ENCODE results near the gene PDIA2.
"Not testable (repeated sequence)": the region's sequence is repeated elsewhere in the genome, so short reads cannot be mapped to it uniquely, and the experiment has no call there.

Gene PDIA2, protein sequence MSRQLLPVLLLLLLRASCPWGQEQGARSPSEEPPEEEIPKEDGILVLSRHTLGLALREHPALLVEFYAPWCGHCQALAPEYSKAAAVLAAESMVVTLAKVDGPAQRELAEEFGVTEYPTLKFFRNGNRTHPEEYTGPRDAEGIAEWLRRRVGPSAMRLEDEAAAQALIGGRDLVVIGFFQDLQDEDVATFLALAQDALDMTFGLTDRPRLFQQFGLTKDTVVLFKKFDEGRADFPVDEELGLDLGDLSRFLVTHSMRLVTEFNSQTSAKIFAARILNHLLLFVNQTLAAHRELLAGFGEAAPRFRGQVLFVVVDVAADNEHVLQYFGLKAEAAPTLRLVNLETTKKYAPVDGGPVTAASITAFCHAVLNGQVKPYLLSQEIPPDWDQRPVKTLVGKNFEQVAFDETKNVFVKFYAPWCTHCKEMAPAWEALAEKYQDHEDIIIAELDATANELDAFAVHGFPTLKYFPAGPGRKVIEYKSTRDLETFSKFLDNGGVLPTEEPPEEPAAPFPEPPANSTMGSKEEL

DNA sequence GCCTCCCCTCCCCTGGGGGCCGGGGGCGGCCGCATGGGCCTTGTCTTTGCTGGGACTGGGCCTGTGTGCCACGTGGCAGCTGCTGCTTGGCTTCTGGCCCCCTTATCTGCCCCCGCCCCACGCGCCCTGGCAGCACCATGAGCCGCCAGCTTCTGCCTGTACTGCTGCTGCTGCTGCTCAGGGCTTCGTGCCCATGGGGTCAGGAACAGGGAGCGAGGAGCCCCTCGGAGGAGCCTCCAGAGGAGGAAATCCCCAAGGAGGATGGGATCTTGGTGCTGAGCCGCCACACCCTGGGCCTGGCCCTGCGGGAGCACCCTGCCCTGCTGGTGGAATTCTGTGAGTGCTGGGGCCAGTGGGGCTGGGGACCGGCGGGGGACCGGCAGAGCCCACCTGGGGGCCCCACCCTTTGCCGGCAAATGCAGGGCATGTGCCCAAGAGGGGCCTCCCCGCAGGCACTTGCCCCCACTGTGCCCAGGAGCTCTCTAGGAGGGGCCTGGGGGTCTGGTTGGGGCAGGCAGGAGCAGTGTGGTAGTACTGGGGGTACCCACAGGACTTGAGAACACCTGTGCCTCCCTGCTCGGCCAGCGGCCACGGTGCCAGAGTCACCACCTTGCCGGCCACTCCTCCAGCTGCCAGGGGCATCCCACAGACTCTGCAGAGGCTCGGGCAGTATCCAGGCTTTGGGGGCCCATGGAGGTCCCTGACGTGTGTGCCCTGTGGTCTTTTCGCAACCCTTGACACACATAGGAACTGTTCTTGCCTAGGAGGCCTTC is at the start of gene PDIA2:
Gene PDIA2 (plus strand): TSS at position 132 of the 773 bp plus-strand sequence. CDS start 6 bp downstream, at position 138.
- no peak for DNase-seq

DNA sequence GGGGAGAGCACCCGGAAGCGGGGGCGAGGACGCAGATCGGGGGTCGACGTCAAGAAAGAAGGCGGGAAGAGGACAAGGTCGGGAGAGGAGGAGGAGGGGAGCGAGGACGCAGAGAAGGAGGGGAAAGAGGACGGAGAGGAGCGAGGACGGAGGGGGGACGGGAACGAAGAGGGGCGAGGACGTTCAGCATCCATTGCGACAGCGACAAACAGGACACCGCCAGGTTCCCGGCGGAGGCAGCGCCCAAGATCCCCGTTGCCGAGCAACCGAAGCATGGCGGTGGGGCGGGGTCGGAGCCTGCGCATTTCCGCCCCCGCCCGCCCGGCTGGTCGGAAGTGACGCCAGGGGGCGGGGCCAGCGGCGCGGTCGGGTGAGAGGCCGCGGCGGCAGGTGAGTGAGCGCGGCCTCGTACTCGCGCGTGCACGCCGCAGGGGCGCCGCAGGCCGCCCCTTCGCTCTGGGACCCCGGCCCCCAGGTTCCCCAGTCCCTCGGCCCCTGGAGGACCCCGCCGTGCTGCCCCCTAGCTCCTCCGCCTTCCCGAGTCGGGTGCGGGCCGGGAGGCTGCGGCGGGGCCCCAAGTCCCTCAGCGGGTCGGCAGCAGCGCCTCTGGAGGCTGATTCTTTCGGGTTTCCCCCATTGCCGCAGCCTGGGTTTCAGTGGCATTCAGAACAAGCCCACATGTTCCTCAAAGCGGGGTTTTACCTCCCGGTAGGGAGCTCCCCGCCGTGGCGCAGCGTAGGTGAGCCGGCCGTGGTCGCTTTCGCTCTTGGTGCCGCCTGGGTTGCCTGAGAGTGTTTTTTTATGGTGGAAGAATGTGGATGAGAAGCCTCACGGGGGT is 48.3 kb upstream of the PDIA2 start, which contains the start of gene FAM234A:
Gene FAM234A (plus strand): TSS at position 354 of the 838 bp plus-strand sequence. CDS start 19,593 bp downstream, outside the sequence.
- DNase-seq = peak; percentile 91

DNA sequence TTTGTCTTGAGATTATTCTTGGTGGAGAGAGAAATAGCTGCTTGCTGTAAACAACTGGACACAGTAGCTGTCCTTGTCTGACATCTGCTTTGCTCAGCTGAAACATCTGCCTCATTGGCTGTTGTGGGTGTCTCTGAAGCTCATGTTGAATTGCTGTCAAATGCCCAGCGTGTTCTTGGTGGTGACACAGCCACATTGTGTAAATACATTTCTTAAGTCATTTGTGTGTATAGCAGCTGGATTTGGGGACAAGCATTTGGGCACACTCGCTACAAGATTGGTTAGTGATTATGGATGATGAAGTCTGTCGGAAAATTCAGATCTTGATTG is 43.1 kb upstream of the PDIA2 start:
- DNase-seq = no peak

DNA sequence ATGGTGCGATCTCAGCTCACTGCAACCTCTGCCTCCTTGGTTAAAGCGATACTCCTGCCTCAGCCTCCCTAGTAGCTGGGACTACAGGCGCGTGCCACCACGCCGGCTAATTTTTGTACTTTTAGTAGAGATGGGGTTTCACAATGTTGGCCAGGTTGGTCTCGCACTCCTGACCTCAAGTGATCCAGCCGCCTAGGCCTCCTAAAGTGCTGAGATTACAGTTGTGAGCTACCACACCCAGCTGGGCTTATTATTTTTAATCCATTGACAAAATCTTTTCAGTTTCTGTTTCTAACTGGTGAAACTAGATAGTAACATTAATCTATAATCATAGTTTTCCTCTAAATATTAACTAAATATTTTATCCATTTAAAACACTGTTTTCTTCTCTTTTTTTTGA is 42.4 kb upstream of the PDIA2 start:
- no peak for DNase-seq

DNA sequence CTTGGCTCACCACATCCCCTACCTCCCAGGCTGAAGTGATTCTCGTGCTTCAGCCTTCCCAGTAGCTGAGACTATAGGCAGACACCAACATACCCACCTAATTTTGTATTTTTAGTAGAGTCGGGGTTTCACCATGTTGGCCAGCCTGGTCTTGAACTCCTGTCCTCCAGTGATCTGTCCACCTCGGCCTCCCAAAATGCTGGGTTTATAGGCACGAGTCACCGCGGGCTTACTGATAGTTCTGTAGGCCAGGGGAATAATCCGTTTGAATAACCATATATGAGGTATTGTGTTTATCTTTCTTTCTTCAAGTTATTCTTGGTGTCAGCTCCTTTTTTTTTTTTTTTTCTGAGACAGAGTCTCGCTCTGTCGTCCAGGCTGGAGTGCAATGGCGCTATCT is 40.7 kb upstream of the PDIA2 start:
- DNase-seq = no peak

DNA sequence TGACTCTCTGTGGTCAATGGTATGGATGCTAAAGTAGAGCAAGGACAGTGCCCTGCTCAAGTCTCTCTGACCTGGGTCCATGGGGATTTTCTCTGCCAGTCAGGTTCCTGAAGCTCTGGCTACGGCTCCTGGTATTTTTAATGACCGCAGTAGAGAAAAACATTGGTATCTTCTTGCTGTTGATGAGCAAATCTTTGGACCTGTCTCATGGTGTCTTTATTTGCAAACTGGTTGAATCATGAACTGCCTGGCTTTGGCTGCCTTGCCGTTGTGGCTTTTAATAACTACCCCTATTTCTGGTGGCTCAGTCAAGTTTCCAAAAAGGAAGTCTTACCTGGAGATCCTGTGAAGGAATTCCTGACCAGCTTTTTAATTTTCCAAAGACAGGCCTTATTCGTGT is 39.6 kb upstream of the PDIA2 start:
- DNase-seq = no peak

DNA sequence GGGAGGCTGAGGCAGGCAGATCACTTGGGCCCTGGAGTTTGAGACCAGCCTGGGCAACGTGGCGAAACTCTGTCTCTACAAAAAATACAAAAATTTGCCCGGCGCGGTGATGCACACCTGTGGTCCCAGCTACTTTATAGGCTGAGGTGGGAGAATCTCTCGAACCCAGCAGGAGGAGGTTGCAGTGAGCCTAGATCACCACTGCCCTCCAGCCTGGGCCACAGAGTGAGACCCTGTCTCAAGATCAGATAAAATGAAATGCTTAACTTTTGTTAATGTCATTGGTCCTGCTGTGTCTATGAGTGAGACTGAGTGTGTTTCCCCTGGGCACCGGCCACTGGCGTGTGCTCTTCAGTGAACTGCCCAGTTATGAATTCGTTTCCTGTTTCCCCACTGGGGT is 37.9 kb upstream of the PDIA2 start:
- no peak for DNase-seq

DNA sequence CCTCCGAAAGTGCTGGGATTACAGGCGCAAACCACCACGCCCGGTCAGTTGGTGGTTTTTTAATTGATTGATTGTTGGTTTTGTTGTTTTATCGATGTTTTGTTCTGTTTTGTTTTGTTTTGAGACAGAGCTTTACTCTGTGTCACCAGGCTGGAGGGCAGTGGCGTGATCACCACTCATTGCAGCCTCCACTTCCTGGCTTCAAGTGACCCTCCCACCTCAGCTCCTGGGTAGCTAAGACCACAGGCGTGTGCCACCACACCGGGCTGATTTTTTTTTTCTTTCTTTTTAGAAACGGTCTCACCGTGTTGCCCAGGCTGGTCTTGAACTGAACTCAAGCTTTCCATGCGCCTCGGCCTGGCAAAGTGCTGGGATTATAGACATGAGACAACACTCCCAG is 35.9 kb upstream of the PDIA2 start:
- DNase-seq = no peak

DNA sequence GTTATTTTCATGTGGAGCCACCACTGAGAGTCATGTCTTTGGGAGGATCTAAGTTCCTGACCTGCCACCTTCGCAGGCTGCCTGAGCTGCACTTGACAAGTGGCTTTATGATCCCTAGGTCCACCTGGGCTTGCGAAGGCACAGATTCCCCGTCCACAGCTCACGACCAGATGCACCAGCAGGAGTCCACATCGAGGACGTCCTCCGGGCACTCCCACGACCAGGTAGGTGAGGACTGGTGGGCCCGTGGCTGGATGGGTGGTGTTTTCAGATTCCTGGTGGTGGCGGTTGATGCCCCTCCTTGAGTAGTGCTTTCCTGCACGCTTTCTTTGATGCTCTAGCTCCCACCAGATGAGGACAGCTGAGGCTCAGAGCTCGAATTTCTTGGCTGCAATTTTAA is 33.5 kb upstream of the PDIA2 start:
- no peak for DNase-seq

DNA sequence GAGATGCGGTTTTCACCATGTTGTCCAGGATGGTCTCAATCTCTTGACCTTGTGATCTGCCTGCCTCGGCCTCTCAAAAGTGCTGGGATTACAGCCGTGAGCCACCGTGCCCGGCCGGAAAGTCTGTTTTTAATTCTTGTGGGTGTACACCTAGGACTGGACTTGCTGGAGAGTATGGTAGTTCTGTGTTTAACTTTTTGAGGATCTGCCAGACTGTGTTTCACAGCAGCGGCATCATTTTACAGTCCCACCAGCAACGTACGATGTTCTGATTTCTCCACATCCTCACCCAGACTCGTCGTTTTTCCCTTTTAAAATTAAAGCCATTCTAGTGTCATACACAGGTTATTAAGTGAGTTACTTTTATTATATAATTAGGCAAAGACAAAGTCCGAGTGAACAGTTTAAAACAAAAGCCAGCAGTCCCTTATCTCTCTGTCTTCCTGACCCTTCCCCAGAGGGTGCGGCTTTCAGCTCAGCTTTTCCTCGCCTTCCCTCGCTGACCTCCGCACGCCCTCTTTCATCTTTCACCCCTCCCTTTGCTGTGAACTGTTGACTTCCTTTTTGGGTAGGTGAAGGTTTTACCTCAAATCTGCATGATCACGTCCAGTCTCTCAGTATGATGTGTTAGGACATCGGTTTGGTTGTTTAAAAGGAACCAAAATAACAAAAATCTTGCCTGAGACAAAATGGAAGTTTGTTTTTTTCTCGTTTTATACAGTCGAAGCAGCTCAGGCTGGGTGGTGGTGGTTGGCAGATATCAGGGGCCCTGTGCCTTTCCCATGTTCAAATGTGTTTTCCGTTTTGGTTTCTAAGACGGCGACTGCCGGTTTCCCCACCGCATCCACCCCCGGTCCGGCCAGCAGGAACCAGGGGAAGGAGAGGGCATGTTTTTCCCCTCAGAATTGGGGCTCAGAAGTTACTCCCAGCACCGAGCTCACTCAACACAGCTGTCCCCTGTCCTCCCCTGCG is 30.3 kb upstream of the PDIA2 start:
- DNase-seq = no peak

DNA sequence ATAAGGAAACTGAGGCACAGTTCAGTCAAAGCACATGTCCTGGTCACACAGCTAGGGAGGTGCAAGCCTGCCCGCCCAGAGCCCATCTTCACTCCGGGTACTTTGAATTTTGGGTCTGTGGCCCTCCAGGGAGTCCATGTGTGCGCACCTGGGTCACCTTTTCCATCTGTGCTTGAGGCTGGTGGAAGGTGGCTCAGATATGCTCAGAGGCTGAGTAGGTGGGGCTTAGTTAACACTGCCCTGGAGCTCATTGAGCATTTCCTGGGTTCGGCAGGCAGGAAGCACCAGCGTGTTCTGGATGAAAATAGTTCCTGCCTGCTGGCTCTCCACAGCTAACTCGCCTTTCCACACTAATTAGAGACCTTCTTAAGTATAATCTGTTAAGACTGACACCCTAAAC is 29.1 kb upstream of the PDIA2 start:
- no peak for DNase-seq

DNA sequence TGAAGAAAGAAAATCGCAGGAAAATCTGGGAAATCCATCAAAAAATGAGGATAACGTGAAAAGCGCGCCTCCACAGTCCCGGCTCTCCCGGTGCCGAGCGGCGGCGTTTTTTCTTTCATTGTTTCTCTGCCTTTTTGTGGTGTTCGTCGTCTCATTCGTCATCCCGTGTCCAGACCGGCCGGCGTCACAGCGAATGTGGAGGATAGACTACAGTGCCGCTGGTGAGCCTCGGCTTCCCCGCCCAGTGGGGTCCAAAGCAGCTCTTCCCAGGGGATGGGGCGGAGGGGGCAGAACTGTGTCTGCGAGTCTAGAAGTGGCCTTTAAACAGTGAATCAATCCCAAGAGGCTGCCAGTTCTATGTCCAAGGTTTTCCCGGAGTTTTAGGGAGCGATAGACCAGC is 28.5 kb upstream of the PDIA2 start:
- no peak for DNase-seq

DNA sequence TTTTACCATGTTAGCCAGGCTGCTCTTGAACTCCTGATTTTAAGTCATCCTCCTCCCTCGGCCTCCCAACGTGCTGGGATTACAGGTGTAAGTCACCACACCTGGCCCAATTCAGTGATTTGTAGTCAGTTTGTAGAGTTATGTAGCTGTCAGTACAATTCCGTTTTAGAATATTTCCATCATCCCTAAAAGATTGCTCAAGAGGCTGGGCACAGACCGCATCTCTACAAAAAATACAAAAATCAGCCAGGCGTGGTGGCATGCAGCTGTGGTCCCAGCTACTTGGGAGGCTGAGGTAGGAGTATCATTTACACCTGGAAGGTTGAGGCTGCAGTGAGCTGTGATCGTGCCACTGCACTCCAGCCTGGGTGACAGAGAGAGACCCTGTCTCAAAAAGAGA is 27.8 kb upstream of the PDIA2 start:
- DNase-seq = no peak

DNA sequence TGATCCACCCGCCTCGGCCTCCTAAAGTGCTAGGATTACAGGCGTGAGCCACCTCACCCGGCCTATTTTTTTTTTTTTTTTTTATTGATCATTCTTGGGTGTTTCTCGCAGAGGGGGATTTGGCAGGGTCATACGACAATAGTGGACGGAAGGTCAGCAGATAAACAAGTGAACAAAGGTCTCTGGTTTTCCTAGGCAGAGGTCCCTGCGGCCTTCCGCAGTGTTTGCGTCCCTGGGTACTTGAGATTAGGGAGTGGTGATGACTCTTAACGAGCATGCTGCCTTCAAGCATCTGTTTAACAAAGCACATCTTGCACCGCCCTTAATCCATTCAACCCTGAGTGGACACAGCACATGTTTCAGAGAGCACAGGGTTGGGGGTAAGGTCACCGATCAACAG is 24.9 kb upstream of the PDIA2 start:
- DNase-seq = not testable (repeated sequence)

DNA sequence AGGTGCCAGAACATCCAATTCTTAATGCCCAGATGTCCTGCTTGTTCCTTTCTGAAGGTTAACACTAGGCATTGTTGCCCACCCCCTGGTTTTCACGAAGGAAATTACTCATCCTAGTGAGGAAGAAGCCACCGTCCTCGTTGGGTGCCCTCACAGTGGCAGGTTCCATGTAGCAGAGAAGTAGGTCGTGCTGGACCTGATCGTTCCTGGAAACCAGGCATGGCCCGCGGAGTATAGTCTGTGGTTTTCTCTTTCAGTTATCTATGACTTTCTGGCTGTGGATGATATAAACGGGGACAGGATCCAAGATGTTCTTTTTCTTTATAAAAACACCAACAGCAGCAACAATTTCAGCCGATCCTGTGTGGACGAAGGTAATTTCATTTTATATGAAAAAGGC is 23.7 kb upstream of the PDIA2 start:
- no peak for DNase-seq

DNA sequence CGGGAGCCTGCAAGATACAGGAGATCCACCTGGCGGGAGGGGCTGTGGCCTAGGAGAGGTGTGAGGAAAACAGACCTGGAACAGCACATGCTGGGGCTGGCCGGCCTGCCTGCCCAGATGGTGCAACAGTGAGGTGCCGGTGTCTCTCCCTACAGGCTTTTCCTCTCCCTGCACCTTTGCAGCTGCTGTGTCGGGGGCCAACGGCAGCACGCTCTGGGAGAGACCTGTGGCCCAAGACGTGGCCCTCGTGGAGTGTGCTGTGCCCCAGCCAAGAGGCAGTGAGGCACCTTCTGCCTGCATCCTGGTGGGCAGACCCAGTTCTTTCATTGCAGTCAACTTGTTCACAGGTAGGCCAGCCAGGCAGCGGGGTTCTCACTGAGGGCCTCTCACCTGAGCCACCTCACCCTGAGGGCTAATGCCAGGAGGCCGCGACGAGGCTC is 23.1 kb upstream of the PDIA2 start:
- no peak for DNase-seq

DNA sequence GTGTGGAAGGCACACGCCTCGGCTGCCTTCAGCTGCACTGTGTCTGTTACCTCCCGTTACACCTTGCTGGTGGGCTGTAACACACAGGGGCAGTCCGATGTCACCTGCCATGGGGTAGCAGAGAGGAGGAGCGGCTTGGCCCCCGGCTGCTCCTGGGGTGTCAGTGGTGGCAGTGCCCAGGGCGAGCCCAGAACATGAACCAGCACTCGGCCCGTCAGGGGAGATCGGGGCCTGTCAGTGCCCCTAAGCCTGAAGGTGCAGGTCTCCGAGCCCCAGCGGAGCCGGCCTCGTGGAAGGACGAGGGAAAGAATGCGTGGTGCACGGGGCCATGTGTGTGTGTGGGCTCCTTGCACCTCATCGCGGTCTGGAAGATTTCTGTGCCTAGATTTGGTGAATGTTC is 22.6 kb upstream of the PDIA2 start:
- DNase-seq = no peak

DNA sequence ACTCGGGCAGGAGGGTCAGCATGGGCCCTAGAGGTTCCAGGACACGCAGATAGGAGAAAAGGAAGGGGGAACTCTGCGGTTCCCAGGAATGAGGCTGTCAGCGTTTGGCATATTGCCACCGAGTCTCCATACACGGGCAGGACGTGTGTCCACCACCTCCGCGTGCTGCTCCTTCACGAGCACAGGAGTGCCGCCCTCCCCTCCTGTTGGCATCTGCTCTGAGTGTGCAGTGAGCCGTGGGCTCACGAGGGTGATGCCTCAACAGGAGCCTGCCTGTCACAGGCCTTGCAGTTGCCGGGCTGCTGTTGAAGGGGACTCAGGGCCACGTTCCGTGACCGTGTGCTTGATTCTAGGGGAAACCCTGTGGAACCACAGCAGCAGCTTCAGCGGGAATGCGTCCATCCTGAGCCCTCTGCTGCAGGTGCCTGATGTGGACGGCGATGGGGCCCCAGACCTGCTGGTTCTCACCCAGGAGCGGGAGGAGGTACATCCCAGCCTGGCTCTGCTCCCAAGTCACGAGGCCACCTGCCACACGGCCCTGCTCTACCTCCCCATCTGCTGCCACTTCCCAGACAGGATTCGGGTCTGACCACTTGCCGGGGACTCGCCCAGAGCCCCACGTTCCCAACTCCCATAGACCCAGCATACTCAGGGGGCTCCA is 21.8 kb upstream of the PDIA2 start:
- DNase-seq = no peak

DNA sequence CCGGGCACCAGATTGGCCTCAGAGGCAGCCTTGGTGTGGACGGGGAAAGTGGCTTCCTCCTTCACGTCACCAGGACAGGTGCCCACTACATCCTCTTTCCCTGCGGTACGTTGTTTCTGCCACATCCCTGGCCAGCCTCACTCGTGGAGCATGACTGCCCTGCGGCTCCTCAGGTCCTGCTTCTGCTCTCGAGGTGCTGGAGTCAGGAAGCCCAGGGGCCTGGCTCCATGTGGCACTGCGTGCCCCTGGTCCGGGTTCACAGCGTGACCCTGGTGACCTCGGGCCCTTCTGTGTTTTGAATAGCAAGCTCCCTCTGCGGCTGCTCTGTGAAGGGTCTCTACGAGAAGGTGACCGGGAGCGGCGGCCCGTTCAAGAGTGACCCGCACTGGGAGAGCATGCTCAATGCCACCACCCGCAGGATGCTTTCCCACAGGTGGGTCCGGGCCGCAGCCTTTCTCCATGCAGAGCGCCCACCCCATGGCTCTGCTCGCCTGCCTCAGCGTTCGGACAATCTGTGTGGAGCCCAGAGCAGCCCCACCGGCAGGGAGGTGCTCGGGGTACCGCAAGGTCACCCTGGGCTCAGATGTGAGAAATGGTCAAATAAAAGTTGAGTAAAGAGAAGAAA is 20.7 kb upstream of the PDIA2 start:
- DNase-seq = no peak

DNA sequence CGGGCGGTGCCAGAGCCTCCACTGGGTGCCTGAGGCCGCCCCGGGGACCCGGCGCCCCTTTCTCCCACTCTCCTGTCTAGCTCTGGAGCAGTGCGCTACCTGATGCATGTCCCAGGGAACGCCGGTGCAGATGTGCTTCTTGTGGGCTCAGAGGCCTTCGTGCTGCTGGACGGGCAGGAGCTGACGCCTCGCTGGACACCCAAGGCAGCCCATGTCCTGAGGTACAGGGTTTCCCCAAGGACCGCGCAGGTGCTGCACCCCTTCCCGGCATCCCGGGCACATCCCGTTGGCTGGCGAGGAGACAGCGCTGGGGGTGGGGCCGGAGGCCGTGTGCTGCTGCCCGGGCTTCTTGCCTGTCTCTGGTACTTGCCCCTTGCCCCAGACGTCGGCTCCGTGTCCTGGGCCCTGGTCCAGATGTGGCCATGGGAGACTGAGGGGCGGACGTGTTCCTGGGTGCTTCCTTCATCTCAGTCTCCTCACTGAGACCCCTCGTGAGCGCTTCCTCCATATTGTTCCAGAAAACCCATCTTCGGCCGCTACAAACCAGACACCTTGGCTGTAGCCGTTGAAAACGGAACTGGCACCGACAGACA is 19.7 kb upstream of the PDIA2 start:
- DNase-seq = no peak
